SK-N-SH (cell line): ENCODE data around the gene SERTAD4. TPM values are rescaled to one million over a fixed set of nuclear protein-coding genes. Genes with fewer than 3 reads are reported as not detected.

Experiments used
- CTCF ChIA-PET: fragments of 300-600, 350-600 bp; formaldehyde crosslinking; extraction: SDS; loops from one replicate; lab custom pipeline; 2021; lab: Yijun Ruan, JAX
- POLR2A ChIA-PET: fragments of 350-600 bp; sonication (Branson Sonifier 250); formaldehyde crosslinking; extraction: SDS; loops from one replicate; lab custom pipeline; 2020; ENCODE audit warnings: antibody characterized with exemption, inconsistent platforms; lab: Yijun Ruan, JAX
- DNase-seq: peaks from one replicate; pipeline ENCODE4 v3.0.0; 2012
- H2AFZ ChIP-seq: fragments of 200-600 bp; sonication (generic); 2 replicates; pipeline ENCODE4 v1.8.1; 2016; ENCODE audit warnings: antibody characterized with exemption, mild to moderate bottlenecking, low read depth
- H3F3A ChIP-seq: fragments of 200-600 bp; sonication (generic); replicated peaks from 2 replicates; pipeline ENCODE3; 2016; ENCODE audit warnings: antibody characterized with exemption, mild to moderate bottlenecking; ENCODE audit not compliant: insufficient read depth
- H3K27ac ChIP-seq, 2 experiments: fragments of 200-500 bp in 1 of 2; fragments of 200-600 bp in 1 of 2; sonication (Bioruptor generic) in 1 of 2; sonication (generic), shearing (Covaris generic) in 1 of 2; 2 replicates each; pipeline versions ENCODE4 v1.5.1 to v1.6.1; 2014 to 2016; ENCODE audit warnings: low read depth in 2 of 2, inconsistent platforms in 1 of 2, low read length in 1 of 2, mild to moderate bottlenecking in 1 of 2, mixed read lengths in 1 of 2
- H3K27me3 ChIP-seq: fragments of 200-600 bp; sonication (generic), shearing (Covaris generic); 2 replicates; pipeline ENCODE4 v1.6.1; 2016; ENCODE audit warnings: mixed run types; ENCODE audit not compliant: insufficient read depth
- H3K36me3 ChIP-seq, 2 experiments: fragments of 200-500 bp in 1 of 2; fragments of 200-600 bp in 1 of 2; sonication (Bioruptor generic) in 1 of 2; sonication (generic) in 1 of 2; replicated peaks in 1 of 2; 2 replicates each; pipeline versions ENCODE3 to v1.5.1; 2014 to 2016; ENCODE audit warnings: low read length in 1 of 2, mild to moderate bottlenecking in 1 of 2; ENCODE audit not compliant: insufficient read depth in 2 of 2, control insufficient read depth in 1 of 2
- H3K4me1 ChIP-seq, 2 experiments: fragments of 200-500 bp in 1 of 2; fragments of 200-600 bp in 1 of 2; sonication (Bioruptor generic) in 1 of 2; sonication (generic), shearing (Covaris generic) in 1 of 2; 2 replicates each; pipeline versions ENCODE4 v1.5.1 to v1.6.1; 2014 to 2016; ENCODE audit warnings: low read depth in 1 of 2, low read length in 1 of 2, mixed run types in 1 of 2; ENCODE audit not compliant: insufficient read depth in 2 of 2, control insufficient read depth in 1 of 2
- H3K4me2 ChIP-seq: fragments of 200-600 bp; sonication (generic), shearing (Covaris generic); 2 replicates; pipeline ENCODE4 v1.6.1; 2017; ENCODE audit warnings: mixed run types
- H3K4me3 ChIP-seq, 2 experiments: fragments of 200-500 bp in 1 of 2; fragments of 200-600 bp in 1 of 2; sonication (Bioruptor generic) in 1 of 2; sonication (generic), shearing (Covaris generic) in 1 of 2; 2 replicates each; pipeline versions ENCODE4 v1.5.1 to v1.8.1; 2014 to 2016; ENCODE audit warnings: low read depth in 2 of 2, inconsistent platforms in 1 of 2, low read length in 1 of 2, mild to moderate bottlenecking in 1 of 2, mixed read lengths in 1 of 2, moderate library complexity in 1 of 2
- H3K79me2 ChIP-seq: fragments of 200-600 bp; sonication (generic); 2 replicates; pipeline ENCODE4 v1.8.1; 2017; ENCODE audit warnings: mild to moderate bottlenecking; ENCODE audit not compliant: insufficient read depth
- H3K9ac ChIP-seq: fragments of 200-600 bp; sonication (generic); 2 replicates; pipeline ENCODE4 v1.6.1; 2017; ENCODE audit warnings: mixed run types
- H3K9me2 ChIP-seq: fragments of 200-600 bp; sonication (generic); 2 replicates; pipeline ENCODE4 v1.6.1; 2017; ENCODE audit warnings: mixed run types
- H3K9me3 ChIP-seq: fragments of 200-600 bp; sonication (generic); 2 replicates; pipeline ENCODE4 v1.6.1; 2017; ENCODE audit warnings: mixed run types, mild to moderate bottlenecking, moderate library complexity
- H4K20me1 ChIP-seq: fragments of 200-600 bp; sonication (generic); 2 replicates; pipeline ENCODE4 v1.6.1; 2017; ENCODE audit warnings: mild to moderate bottlenecking, mixed run types; ENCODE audit not compliant: insufficient read depth
- CHD2 ChIP-seq: fragments of 150-350 bp; IDR thresholded peaks from 2 replicates; pipeline ENCODE4 v1.6.1; 2018; ENCODE audit warnings: low read length; ENCODE audit not compliant: partially characterized antibody
- CTCF ChIP-seq: fragments of 200-600 bp; sonication (generic); IDR thresholded peaks from 2 replicates; pipeline ENCODE4 v1.6.1; 2017; ENCODE audit warnings: antibody characterized with exemption, mild to moderate bottlenecking, moderate library complexity
- FOXJ3 ChIP-seq: sonication (generic); formaldehyde crosslinking; IDR thresholded peaks from 2 replicates; pipeline ENCODE4 v1.5.1; 2020; ENCODE audit warnings: mild to moderate bottlenecking, missing genetic modification reagents
- GATA2 ChIP-seq: sonication (generic); formaldehyde crosslinking; IDR thresholded peaks from 2 replicates; pipeline ENCODE4 v1.5.0; 2020; ENCODE audit warnings: mild to moderate bottlenecking, missing genetic modification reagents
- MEF2A ChIP-seq: IDR thresholded peaks from 2 replicates; pipeline ENCODE4 v1.4.0; 2012; ENCODE audit warnings: low read depth, borderline replicate concordance
- MXI1 ChIP-seq: IDR thresholded peaks from 2 replicates; pipeline ENCODE4 v1.6.1; 2012; ENCODE audit warnings: mild to moderate bottlenecking, low read depth, low read length, improper control_type of control experiment
- RAD21 ChIP-seq: IDR thresholded peaks from 2 replicates; pipeline ENCODE4 v1.6.1; 2012; ENCODE audit warnings: mild to moderate bottlenecking, low read length
- RXRA ChIP-seq: IDR thresholded peaks from 2 replicates; pipeline ENCODE4 v1.4.0; 2012; ENCODE audit warnings: low read depth, mild to moderate bottlenecking, borderline replicate concordance
- SMC3 ChIP-seq: IDR thresholded peaks from 2 replicates; pipeline ENCODE4 v1.6.1; 2012; ENCODE audit warnings: low read depth, low read length, improper control_type of control experiment
- TCF12 ChIP-seq: IDR thresholded peaks from 2 replicates; pipeline ENCODE4 v1.4.0; 2012
- TEAD4 ChIP-seq: IDR thresholded peaks from 2 replicates; pipeline ENCODE4 v1.4.0; 2012; ENCODE audit warnings: mild to moderate bottlenecking, borderline replicate concordance; ENCODE audit not compliant: insufficient read depth
- WGBS: methylation state at CpG from one replicate; pipeline ENCODE4 v1.1.6; 2017; ENCODE audit warnings: low lambda C conversion rate; 5-methylcytosine and 5-hydroxymethylcytosine counted together
- polyA plus RNA-seq, 3 experiments: library from polyadenylated mRNA; depleted of rRNA; stranded (reverse); fragments of >200 nt; gene quantifications; 2 replicates each; pipeline ENCODE4 v1.2.3, GENCODE V29; 2012

Gene SERTAD4
- polyA plus RNA-seq, 1 of the 3 experiments (the other 2 are of a cell fraction) = 2.9 TPM

- POLR2A ChIA-PET = no interaction called here
- Histone ChIP-seq H3K27me3 (no peaks in the 10 kb centered on the region; the same call in 1 of the 2 replicates), H3K79me2 (no peaks in the 10 kb centered on the region), H3K27ac (no peak overlapping the region), H4K20me1 (no peaks in the 10 kb centered on the region), H3K36me3 (no peaks in the 10 kb centered on the region), H3K4me1 (peaks cover 11 to 24% of the 10 kb centered on the region in 2 experiments; a peak in 3 of 4 replicates), H3K4me3 (no peak overlapping the region), H3K9me2 (no peaks in the 10 kb centered on the region), H2AFZ (no peak overlapping the region), H3K9me3 (no peaks in the 10 kb centered on the region), H3K9ac (no peak overlapping the region), H3F3A (peaks cover 8% of the 10 kb centered on the region), H3K4me2 (no peak overlapping the region)
- TF ChIP-seq FOXJ3 = no peak
- CTCF ChIA-PET = interaction anchor here (1.4 to 1.9 kb wide), 2 partner anchors 28 to 47 kb away, joined by 4 to 5 read pairs; no protein-coding TSS in a partner anchor
- DNase-seq = no peak
Measured at GRCh38 chr1:210263963-210264362, 31.4 kb downstream of the SERTAD4 start.

GRCh38 chr1:210264496-210265380 is 32.1 kb downstream of the SERTAD4 start:
- no peaks in the 10 kb centered on the region for H4K20me1 ChIP-seq
- H3K27me3 ChIP-seq = no peaks in the 10 kb centered on the region; the same call in 1 of the 2 replicates
- H3K9me3 ChIP-seq = no peaks in the 10 kb centered on the region
- H3K9me2 ChIP-seq = no peaks in the 10 kb centered on the region
- peaks cover under 1% of the 10 kb centered on the region for H3F3A ChIP-seq
- H3K4me1 ChIP-seq = peaks cover 9 to 21% of the 10 kb centered on the region in 2 experiments; a peak in 3 of 4 replicates
- H3K36me3 ChIP-seq = no peaks in the 10 kb centered on the region
- H3K9ac ChIP-seq = no peak overlapping the region
- no peak overlapping the region for H2AFZ ChIP-seq
- ChIA-PET CTCF (interaction anchor here (0.7 to 1.9 kb wide), 4 partner anchors 12 to 121 kb away, joined by 3 to 8 read pairs (median 4); no protein-coding TSS in a partner anchor), POLR2A (no interaction called here)
- peak; percentile 40 for DNase-seq
- WGBS = 77% methylated on average over 9 of the region's 9 CpGs
- H3K27ac ChIP-seq = no peak overlapping the region
- no peak overlapping the region for H3K4me2 ChIP-seq
- peak; percentile 41 for TF ChIP-seq CTCF
- TF ChIP-seq RXRA = no peak
- peak; percentile 48 for TF ChIP-seq RAD21
- no peak for TF ChIP-seq TEAD4
- TF ChIP-seq SMC3 = 0 out of 2 replicates have a peak, but pooled peaks have one; percentile 9
- TF ChIP-seq CHD2 = no peak
- TF ChIP-seq MEF2A = no peak
- TF ChIP-seq GATA2 (CRISPR knock-in tag) = no peak
- TF ChIP-seq MXI1 = no peak
- TF ChIP-seq TCF12 = no peak
- no peak overlapping the region for H3K4me3 ChIP-seq
- no peaks in the 10 kb centered on the region for H3K79me2 ChIP-seq
